G401.6 (cell line): ENCODE measurements around the gene MINDY1.

ENCODE experiments used
- FAIRE-seq: peaks from 2 replicates; lab custom pipeline; 2012; peaks lifted over from hg19 to GRCh38; lab: Jason Lieb, UNC

The MINDY1 gene

DNA sequence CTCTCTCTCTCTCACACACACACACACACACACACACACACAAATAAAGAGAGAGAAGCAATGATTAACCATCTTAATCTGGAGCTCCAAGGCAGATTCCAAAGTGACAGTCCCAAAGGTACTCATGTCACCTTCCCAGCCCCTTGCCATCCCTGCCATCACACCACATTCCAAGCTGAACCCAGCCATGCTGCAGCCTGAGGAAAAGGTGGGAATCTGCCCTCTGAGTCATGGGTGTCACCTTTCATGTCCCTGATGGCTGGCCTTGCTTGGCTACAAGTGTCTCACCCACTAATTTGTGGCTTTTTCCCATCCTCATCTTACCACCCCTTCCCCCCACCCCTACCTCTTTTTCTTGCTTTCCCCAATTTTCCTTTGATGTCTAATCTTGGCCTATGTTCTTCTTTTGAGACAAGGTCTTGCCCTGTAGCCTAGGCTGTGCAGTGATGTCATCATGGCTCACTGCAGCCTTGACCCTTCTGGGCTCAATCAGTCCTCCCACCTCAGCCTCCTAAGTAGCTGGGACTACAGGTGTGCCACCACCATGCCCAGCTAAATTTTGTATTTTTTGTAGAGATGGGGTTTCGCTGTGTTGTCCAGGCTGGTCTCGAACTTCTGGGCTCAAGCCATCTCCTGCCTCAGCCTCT lies 21.4 kb downstream of the MINDY1 start:
- FAIRE-seq, result no peak

DNA sequence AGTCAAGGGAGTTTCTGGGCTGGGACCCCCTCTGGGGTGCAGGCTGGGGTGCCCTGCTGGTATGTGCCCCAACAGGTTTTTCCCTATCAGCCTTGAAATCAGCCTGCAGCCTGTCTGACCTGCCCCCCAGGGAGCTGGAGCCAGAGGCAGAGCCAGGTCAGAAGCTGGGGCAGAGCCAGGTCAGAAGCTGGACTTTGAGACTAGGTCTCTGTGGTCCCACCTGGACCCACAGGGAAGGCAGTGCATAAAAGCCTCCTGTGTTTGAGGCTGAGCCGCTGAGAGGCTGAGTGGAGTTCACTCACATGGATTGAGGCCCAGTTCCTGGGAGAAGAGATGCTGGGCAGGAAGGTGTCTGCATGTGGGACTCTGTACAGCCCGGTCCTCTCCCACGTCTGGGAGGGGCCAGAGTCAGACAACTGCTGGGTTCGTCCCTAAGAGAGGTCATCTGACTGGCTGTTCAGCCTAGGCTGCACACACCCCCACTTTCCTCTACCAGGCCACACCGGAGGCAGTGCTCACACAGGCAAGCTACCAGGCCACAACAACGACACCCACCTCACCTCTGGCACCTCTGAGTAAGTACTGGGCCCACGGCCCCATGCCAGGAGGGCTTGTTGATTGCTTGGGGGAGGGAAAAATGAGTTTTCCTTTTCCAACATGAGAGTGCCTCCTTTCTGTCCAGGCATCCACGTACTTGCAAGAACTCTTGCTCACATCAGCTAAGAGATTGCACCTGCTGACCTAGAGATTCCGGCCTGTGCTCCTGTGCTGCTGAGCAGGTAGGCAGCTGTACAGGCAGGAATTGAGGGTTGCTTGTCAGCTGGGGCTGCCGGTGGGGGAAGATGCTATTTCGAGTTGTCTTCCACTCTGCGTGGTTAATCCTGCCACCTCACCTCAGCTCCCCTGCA lies 24.6 kb downstream of the MINDY1 start, which contains the start of gene ANXA9:
TSS of gene ANXA9 (plus strand) at position 488 of the 908 bp plus-strand sequence. CDS start 814 bp downstream, outside the sequence.
- FAIRE-seq, result no peak

DNA sequence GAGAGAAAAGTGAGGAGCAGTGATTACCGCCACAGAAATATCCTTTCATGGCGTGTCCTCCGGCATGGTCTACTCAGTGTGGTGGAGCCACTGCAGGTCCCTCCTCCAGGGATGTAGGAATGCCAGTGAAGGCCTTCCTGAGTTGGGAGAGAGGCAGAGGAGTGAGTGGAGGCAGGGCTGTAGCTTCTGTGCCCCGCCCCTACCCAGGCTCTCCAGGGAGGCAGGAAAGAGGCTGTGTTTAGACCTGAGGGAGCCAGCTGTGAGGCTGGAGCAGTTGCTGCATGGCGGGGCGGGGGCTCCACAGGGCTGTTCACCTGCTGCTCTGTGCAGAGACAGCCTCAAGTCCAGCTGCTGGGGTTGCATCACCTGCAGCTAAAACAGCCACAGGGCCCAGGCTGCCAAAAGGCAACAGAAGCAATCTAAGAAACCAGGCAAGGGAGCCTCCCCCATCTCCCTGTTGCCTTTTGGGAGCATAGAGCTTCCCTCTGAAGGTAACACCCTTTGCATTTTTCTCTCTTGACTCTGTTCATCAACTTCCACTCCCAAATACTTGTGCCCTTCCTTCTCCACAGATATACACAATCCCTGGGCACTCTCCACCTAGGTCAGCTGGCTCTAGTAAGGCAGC lies 25.4 kb downstream of the MINDY1 start:
- FAIRE-seq, result no peak

DNA sequence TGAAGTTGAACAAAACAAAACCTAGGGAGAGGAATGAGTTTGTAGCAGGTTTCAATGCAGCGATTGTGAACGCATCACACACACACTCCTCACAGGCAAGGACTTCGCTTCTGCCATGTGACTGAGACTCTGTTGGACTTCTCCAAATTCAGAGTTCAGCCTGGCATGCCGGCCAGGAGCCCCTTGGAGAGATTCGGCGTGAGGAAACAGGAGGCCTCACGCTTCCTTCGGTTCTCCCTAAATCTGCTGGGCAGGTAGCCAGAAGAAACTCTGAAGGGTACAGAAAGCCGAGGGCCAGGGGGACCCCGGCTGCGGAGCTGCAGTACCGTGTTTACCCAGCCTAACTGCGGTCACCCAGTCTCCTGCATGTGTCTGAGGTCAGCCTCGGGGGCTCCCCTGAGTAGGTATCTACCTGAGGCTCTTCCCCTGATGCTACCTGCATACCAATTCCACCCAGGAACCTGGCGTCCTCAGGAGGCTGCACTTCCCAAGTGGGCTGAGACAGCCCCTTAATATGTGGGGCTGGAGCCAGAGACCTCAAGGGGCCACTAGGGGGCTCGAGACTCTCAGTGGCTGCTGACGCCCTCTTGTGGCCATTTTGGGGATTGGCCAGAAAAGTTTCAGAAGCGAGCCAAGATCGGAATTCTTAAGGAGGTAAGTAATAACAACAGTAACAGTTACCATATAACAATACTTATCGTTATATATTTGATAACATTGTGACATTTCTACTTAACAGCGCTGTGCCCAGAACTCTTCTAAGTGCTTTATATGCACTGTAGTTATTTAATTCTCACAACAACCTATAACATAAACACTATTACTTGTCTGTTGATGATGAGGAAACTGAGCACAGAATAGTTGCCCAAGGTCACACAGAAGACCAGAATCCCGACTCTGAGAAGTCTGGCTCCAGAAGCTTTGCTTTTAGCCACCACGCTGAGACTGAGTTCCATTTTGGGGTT lies 27.3 kb downstream of the MINDY1 start:
- FAIRE-seq, result peak; percentile 95

DNA sequence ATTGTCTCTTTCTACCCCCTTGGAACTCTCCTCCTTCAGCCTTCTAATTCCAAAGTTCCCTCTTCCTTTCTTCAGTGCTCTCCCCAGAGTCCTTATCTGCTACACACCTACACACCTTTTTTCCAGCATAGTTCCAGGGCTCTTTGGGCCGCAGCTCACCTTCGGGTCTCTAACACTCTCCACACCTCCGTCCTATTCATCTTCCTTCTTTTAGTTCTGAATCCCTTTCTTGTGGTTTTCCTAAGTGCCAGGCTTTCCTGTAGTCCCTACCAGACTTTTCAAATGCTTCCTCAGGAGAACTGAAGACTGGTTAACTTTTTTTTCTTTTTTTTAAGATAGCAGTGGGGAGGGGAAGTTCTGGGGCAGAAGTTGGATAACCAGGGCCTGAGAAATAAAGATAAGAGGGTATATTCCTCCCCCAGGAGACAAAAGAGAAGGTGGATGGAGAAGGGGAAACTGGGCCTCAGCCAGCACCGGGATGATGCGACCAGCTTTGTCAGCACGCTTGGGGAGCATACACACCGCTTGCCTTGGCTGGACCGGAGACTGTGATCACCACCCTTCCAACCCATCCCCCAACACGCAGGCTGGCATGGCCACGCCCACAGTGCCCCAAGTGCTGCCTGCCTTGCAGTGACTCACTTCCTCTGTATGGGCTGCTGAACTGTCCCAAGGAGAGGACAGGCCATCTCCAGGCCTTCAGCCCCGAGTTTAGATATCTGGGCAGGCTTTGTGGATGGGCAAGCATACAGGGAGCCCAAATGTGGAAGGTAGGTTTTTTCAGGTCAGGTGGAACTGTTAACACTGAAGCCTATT lies 29.6 kb downstream of the MINDY1 start:
- no peak for FAIRE-seq

DNA sequence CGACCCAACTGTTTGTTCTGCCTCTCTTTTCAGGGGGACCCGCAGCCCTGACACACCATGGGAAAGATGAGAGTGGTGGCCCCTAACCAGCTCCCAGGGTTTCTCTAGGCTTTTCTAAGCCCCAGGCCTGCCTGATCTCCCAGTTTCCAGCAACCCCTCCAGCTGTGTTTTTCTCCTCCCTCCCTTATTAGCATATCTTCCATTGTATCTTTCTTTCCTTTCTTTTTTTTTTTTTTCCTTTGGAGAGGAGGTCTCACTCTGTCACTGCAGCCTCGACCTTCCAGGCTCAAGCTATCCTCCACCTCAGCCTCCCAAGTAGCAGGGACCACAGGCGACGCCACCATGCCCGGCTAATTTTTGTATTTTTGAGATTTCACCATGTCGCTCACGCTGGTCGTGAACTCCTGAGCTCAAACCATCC lies 30.3 kb downstream of the MINDY1 start:
- no peak for FAIRE-seq

DNA sequence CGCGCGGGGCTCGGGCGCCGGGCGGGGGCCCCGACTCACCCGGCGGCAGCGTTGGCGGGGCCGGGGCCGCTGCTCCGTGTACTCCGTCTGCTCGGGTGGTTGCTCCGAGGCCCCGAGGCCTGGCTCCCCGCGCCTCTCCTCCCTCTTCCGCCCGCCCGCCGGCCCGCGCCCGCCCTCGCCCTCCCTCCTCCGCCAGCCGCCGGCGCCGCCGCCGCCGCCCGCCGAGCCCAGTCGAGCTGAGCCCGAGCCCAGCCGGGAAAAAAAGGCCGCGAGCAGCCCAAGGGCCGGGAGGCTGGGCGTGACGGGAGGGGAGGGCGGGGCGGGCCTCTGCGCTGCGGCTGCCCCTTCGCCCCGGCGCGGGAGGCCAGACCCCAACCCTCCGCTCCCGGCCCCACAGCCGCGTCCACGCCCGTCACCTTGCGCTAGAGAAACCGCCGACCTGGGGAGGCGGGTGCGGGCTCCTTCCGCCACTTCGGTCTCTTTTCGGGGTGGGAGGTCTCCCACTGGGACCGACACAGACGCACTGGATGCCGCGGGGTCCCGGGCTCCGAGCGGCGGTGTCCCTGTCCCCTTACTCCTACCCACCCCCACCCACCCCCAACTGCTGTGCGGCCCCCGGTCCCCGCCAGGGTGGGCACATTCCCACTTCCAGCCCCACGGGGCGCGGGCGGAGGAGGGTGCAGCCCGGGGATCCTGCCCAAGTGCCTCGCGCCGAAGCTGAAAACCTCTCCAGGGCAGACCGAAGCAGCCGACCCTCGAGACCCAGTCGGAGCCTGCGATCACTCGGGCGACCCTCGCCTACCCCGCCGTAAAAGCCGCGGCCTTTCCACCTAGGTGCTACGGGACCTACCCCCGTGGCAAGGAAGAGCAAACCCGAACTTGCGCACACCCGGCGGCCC lies 31.9 kb downstream of the MINDY1 start, which contains the start of gene CERS2:
TSS of gene CERS2 (minus strand) at position 256 of the 899 bp plus-strand sequence. CDS start 5,745 bp downstream, outside the sequence.
- FAIRE-seq, result no peak

DNA sequence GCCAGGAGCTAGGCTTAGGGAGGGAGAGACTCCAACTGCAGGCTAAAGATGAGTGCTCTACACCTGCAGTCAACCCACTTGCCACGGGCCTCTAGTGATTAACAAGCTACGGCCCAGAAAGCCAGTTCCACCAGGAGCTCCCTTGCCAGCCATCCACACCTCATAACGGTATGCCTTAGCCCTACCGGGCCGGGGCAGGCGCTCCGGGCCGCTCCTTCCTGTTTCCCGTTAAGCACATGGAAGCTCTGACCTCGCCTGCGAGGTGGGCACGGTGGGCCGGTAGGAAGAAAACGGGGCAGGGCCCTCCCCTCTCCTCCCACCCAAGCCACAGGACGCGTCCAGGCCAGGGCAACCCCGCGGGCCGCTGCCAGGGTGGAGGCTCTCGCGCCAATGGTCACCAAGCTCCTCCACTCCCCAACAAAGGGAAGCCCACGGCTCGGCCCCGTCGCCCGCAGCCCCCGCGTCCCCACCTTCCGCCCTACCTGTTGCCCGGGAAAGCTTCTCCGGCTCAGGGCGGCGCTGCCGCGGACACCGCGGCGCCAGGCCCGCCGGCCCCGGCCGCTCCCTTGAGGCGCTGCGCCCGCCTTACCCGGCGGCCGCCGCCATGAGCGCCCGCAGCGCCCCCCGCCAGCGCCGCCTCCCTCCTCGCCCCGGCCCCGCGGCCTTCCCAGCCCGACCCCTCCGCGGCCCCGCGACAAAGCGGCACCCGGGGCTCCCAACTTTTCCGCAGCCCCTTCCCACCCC lies 32.7 kb downstream of the MINDY1 start:
- no peak for FAIRE-seq

DNA sequence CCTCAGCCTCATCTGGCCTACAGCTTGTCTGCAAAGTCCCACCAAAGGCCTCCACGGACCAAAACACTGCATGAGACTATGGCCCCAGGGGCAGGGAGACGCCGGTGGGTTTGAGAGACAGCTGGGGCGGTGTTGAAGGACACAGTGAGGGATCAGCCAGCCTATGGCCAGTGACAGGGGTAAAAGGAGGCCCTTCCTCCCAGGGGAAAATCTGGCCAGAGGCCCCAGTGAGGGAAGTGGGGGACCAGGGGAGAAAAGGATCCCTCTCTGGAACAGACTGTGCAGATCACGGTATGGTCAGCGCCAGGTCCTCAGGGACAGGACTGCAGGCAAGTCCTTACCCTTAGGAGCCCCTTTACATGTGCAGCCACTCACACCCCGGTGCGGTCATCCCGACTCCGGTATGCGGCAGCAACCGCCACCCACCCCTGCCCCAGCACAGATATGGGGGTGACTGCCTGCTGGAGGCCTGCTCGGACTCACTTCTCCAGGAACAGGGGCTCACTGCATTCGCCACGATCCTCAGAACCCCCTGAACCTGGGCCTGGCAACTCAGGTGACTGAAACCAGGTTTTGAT lies 33.4 kb downstream of the MINDY1 start:
- FAIRE-seq, result no peak

DNA sequence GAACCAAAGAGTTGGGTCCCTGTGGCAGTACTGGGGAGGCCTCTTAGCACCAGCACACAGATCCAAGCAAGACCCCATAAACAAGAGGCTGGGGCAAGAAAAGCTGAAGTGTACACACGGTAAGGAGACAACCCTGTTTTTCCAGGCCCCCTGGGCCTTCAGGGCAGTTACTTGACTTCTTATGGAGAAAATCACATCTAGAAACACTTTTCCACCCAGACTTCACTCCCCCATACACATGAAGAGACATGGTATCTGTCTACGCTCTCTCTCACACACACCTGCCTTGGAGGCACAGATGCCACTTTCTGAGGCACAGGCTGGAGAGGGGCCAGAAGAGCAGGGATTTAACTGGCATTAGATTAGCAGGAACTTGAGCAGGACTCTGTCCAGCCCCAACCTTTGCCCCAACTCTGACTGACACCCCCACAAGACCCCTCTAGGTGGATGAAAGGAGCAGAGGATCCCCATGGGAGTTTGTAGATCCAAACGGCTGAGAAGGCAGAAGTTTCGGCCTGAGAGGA lies 34.2 kb downstream of the MINDY1 start:
- FAIRE-seq, result no peak

DNA sequence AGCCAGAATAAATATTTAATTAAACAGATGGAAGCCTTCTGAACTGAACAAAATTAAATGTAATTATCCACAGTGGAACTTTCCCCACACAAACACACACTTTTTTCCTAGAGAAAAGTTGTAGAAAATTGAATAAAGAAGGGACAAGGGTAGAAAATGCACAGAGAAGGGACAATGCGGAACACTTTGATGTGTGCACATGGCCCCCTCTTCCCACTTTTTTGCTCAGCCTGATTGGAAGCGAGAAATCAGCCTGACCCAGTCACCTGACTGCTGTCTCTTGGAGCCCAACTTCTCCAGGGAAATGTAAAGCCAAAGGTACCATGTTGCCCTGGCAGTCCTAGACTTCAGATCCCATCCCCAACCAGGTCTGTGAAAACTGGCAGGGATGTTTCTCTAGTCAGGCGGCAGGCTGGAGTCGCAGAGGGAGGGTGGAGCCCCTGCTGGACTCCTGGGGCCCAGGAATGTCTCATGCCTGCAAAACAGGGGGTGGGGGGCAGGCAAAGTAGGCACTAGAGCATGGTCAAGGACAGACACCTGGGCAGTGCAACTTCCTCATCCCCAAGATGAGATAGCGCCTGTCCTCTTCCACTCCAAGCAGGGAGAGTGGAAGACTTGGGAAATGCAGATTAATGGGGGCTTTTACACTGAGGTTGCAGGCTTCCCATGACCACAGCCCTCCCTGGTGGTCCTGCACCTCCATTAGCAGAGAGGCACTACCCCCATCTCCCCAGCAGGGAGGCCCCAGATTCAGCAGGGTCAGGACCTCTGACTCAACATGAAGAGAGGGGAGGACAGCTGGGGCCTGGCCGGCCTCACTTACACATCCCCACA lies 34.9 kb downstream of the MINDY1 start:
- FAIRE-seq, result no peak

DNA sequence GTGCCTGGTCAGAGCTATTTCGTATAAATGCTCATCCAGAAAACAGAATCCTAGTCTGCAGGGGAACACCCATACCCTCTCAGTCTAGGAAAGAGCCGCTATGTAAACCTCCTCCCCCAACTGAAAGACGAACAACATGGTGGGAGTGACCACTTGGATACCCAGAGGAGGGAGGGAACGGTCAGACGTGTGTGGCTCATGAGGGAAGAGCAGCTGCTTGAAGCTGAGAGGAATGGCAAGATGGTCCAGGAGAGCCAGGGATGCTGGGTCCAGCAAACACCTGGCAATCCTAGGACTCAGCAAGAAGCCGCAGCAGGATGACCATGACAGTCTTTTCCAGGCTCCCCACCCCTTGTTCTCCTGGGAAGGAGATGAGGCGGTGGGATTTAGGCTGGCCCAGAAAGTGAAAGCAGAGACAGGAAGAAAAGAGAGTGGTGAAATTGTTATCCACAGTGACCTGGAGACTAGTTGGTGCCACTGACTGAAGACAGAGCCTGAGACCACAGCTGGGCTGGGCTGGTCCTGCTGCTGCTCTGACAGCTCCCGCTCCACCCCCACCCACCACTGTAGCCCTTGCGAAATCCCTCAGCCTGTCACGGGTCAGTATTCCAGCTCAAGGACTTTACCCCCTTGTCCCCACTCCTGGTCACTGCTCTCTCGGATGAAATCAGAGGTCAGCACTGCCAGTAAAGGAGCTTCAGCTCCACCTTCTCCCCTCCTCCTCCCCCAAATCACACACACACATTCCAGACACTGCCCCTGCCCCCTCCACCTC lies 35.7 kb downstream of the MINDY1 start:
- FAIRE-seq, result no peak

DNA sequence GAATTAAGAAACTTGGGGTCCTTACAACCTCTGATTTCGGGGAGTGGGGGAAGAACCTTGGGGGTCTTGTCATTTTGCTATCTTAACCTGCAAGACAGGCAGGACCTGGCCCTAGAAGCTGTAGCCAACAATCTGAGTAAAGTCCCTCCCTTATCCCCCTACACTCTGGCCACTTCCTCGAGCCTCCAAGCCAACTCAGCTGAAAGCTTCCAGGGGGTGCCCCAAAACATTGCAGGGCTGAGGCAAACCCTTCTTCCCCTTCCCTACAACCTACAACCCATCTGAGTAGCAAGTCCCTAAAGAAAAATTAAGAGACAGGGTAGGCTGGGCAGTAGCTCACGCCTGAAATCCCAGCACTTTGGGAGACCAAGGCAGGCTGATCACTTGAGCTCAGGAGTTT lies 37.1 kb downstream of the MINDY1 start:
- no peak for FAIRE-seq

DNA sequence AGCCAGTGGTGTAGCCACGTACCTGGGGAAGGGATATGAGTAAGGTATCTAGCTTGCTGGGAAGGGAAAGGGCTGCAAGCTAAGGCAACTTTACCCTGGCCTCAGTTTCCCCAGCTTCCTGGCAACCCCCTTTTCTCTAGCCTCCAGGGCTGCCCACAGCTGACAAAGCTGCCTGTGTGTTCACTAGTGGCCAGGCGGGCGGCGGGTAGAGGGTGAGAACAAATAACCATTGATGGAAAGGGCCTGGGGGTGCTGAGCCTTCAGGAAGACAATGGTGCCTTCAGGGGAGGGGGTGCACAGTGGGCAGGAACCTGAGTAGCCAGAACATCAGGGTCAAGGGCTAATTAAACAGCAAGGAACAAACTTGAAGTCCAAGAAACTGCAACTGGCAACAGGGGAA lies 38.2 kb downstream of the MINDY1 start:
- FAIRE-seq, result no peak

DNA sequence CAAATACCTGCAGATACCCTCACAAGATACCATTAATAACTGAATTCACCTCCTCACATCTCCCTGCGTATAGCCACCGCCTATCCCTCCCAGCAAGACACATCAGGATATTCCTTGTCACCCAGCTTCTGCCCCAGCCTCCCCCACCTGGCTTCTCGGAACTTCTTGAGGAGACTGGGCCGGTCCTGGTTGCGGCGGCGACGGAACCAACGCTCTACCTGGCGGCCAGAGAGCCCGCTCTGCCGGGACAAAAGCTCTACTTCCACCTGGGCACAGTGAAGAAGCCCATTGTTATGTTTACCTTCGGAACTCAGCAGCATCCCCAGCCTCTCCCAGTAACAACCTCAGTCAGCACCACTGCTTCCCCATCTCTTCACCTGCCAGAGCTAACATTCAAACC lies 38.8 kb downstream of the MINDY1 start:
- no peak for FAIRE-seq

DNA sequence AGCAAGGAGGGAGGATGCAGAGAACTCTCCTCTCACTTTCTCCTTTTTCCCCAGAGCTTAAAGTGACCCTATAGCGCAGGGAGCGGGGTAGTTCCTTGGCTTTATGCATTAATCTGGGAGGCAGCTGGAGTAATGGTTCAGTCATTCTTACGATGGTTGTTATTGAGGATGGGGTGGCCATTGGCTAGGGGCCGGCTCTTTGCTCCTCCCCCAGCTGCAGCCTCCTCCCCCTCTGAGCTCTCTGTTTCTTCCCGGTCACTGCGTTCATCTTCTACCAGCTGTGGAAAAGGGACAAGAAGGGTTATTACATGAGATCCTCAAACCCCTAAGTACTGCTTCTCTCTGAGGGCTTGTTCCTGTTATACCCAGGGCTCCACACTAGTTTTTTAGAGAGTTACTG lies 40.7 kb downstream of the MINDY1 start:
- FAIRE-seq, result no peak

DNA sequence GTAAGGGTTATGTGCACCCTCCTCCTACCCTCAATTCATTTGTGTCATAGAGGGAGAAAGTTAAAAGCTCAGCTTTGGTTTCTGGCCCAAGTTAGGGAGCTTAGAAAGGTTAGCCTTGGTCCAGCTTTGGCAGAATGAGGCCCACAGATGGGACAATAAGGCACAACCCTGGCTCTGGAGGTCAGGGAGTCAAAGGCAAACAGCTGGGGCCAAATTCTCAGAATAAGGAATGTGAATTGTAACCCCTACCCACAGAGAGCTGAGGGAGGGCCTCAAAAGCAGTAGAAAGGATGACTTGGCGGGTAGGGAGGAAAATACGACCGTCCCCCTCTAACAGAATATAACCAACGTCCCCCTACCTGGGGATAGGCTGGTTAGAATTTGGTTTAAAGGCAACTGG lies 41.1 kb downstream of the MINDY1 start:
- FAIRE-seq, result no peak
